Activated CD4-positive, alpha-beta T cell treated with anti-CD3 and anti-CD28 coated beads, Interleukin-2, amount 50 U/mL, for 4 hours (primary cell): ENCODE data around the gene GSC2.
"Not testable (repeated sequence)": the region's sequence is repeated elsewhere in the genome, so short reads cannot be mapped to it uniquely, and the experiment has no call there.

ENCODE experiments used
- DNase-seq, 2 experiments: peaks; one replicate each; pipeline ENCODE4 v3.0.0-alpha.2; 2020

GSC2 gene

GRCh38 chr22:19178065-19178656 lies 28.1 kb upstream of the GSC2 start:
- peak; percentile 34 to 41 for DNase-seq

- DNase-seq: no peak
Measured at GRCh38 chr22:19177164-19178064, 27.3 kb upstream of the GSC2 start.

DNA sequence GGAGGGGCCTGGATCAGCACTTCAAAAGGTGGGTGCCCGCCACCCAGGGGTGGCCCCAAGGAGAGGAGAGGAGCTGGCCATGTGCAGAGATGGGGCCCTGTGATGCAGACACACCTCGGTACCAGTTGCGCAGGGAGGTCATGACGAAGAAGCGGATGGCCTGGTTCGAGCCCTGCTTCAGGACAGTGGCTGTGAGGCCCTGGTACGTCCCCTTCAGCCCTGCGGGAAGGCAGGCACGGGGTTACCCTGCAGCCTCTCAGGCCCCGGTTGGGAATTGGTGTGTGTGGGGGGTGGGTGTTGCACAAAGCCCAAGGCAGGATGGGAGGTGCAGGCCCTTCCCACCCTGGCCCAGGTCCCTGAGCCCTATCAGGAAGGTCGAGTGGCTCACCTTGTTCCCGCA lies 26.6 kb upstream of the GSC2 start:
- DNase-seq: no peak

- no peak for DNase-seq
Measured at GRCh38 chr22:19176175-19176643, 26.1 kb upstream of the GSC2 start.

DNA sequence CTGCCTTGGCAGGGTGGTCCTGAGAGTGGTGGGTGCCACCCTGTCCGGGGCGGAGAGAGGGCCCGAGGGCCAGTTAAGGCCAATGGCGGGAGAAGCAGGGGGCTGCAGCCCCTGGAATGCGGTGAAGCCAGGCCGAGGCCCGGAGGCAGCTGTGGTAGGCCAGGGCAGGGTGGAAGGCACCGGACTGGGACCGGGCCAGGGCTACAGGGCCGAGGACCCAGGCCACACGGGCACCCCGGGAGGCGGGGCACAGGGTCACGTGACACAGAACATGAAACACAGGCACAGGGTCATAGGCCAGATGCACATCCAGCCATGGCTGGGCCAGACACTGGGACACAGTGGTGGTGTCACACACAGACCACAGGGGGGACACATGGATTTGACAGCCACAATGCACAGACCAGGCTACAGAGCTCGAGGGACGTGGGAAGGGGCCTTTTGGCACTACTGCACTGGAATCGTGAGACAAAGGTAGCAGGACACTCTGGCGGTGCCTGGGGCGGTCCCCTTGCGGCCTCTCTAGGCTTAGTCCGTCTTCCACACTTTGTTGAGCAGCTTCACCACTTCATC lies 25.6 kb upstream of the GSC2 start:
- DNase-seq: no peak

GRCh38 chr22:19175026-19175601 lies 25.0 kb upstream of the GSC2 start:
- no peak for DNase-seq

DNA sequence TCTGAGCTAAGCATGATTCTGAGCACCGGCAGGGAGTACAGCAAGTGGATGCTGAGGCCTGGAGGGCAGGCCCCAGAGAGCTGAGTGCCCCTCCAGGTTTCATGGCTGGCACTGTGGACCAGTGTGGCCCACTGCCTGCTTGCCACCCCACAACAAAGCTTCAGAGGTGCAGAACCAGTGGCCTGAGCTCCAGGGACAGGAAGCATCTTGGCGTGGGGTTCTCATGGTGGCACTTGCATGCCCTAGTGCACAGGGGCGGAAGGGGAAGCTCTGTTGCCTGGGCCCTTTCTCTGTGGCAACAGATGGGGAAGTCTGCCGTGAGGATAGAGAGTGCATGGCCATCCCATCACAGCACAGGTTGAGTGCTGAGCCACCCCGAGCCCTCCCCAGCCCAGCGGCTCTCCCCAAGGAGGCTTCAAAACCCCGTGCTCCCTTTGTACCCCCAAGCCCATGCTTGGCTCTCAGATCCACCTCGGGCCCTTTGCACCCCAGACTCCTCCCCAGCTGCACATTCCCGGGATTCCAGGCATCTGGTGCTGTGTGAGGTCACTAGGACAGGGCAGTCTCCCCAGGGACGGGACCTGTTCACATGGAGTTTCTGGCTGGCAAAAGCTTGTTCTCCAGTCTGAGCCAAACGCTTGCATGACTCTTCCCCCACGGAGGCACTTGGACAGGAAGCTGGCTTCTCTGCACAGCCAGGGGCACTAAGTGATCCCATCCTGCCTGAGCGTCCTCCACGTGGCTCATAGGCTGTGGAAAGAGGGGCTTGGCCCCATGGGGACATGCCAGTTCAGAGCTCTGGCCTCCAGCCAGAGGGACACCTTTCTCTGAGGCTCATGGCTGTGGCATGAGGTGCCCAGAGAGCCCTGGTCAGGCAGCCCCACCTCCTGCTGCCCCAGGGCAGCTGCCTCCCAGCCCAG lies 24.3 kb upstream of the GSC2 start:
- no peak for DNase-seq

- no peak for DNase-seq
Measured at GRCh38 chr22:19173047-19174035, 23.2 kb upstream of the GSC2 start.

GRCh38 chr22:19172213-19173046 lies 22.3 kb upstream of the GSC2 start:
- DNase-seq: no peak

GRCh38 chr22:19169947-19170318 lies 19.8 kb upstream of the GSC2 start:
- DNase-seq: no peak

- no peak for DNase-seq
Measured at GRCh38 chr22:19169002-19169946, 19.2 kb upstream of the GSC2 start.

- DNase-seq: no peak
Measured at GRCh38 chr22:19168088-19168890, 18.2 kb upstream of the GSC2 start.

DNA sequence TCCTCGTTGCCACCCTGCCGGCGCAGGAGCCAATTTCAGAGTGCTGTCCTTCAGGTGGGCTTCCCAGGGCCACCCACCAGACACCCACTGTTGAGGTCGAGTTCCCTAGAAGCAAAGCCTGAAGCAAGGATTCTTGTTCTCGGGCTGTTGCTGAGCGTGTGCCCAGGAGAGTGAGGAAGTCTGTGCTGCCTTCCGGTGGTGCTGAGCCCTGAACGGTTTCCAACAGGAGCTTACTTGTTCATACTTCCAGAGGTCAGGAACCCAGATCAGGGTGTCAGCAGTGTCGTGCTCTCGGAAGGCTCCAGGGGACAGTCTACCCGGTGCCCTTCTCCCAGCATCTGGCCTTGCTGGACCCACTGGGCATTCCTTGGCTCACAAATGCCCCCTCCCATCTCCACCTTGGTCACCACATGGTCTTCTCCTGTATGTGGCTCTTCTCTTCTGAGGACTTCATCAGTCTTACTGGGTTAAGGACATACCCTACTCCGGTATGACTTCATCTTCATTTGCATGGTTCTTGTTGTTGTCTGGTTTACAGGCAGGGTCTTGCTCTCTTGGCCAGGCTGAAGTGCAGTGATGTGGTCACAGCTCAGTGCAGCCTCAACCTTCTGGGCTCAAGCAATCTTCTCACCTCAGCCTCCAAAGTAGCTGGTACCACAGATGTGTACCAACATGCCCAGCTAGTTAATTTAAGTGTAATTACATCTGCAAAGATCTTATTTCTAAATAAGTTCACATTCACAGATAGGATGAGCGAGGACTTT lies 17.2 kb upstream of the GSC2 start:
- DNase-seq: no peak

DNA sequence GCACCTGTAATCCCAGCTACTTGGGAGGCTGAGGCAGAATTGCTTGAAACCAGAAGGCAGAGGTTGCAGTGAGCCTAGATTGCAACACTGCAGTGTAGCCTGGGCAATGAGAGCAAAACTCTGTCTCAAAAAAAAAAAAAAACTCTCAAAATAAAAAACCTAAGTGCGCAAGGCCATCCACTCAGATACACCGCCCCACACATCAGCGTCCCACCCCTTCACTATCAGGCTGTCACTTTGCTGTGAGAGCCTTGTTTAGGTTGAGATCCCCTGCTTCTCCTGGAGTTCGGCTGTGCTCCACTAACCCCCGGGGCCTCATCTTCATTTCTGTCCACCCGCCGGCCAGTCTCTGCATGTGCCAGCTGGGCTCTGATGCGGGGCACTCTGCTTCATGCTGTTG lies 16.3 kb upstream of the GSC2 start:
- no peak for DNase-seq

- no peak for DNase-seq
Measured at GRCh38 chr22:19164425-19164824, 14.3 kb upstream of the GSC2 start.

DNA sequence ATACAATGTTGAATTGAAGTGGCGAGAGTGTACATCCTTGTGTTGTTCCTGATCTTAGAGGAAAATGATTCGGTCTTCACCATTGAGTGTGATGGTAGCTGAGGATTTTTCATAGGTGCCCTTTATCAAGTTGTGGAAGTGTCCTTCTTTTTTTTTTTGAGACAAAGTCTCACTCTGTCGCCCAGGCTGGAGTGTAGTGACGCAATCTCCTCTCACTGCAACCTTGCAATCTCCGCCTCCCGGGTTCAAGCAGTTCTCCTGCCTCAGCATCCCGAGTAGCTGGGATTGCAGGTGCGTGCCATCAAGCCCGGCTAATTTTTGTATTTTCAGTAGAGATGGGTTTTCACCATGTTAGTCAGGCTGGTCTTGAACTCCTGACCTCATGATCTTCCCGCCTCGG lies 8.6 kb upstream of the GSC2 start:
- DNase-seq: not testable (repeated sequence)

- not testable (repeated sequence) for DNase-seq
Measured at GRCh38 chr22:19156109-19156508, 6.0 kb upstream of the GSC2 start.
